Umbilical cord (tissue), 1 donor: ENCODE measurements around the gene TMEM51. TPM values are rescaled to one million over a fixed set of nuclear protein-coding genes. Genes with fewer than 3 reads are reported as not detected.

ENCODE experiments used
- total RNA-seq: library from RNA; depleted of rRNA; stranded (reverse); fragments of >200 nt; gene quantifications from one replicate; pipeline ENCODE4 v1.2.3, GENCODE V29; 2014; ENCODE audit warnings: low replicate concordance; ENCODE audit not compliant: insufficient read depth

The TMEM51 gene
- total RNA-seq, 1 donor from 2014 or later, result 11.3 TPM

Other genes starting within 250 kb of the TMEM51 start
- gene FHAD1, start 93.5 kb downstream of the TMEM51 start, total RNA-seq, result 7.0 TPM